ENCODE results near the gene PTPN1.

DNA sequence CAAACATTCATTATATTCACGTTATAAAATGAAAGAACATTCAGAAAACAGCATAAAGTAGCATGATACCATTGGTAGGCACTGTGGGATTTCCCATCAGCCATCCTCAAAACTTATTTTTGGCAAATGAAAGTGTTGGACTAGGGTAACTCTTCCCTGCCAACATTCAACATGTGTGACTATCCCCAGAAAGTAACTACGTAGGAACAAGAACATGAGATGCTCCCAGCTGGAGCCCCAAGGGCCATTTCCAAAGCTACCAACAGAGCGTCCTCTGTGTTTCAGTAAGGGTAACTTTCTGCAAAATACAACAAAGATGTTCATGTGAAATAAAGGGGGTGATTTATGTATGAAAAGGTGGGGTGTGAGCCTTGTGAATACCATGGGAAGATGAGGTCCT lies 28.4 kb upstream of the PTPN1 start:
- TF ChIP-seq POLR2A (IDR thresholded peaks at IDR 0.05; ENCODE audit: low read depth, low read length) (no peak), POLR2AphosphoS5 (IDR thresholded peaks at IDR 0.05; ENCODE audit: low read depth, low read length) (no peak), TAF1 (IDR thresholded peaks at IDR 0.05; ENCODE audit: low read depth, low read length) (no peak), SPI1 (IDR thresholded peaks at IDR 0.05; ENCODE audit: low read depth, low read length) (no peak)
